Neural cell (in vitro differentiated cells): ENCODE measurements around the gene CAPN2. TPM values are rescaled to one million over a fixed set of nuclear protein-coding genes. Genes with fewer than 3 reads are reported as not detected.

Experiments used
- H2AFZ ChIP-seq: fragments of 200-600, 300-800 bp; sonication (generic), shearing (Covaris generic); 2 replicates; pipeline ENCODE4 v1.6.0; 2014; ENCODE audit warnings: low read depth, mild to moderate bottlenecking, antibody characterized with exemption, low read length, moderate library complexity
- H3F3A ChIP-seq: fragments of 200-600 bp; shearing (Covaris generic); 2 replicates; pipeline ENCODE4 v1.6.1; 2016; ENCODE audit warnings: mild to moderate bottlenecking, moderate library complexity, mixed read lengths, antibody characterized with exemption, low read length; ENCODE audit not compliant: insufficient read depth, poor library complexity, severe bottlenecking
- H3K27ac ChIP-seq: fragments of 200-600, 300-800 bp; sonication (generic), shearing (Covaris generic); 2 replicates; pipeline ENCODE4 v1.5.1; 2014; ENCODE audit warnings: mild to moderate bottlenecking, low read length, moderate library complexity
- H3K27me3 ChIP-seq: fragments of 300-800, 200-600 bp; sonication (generic), shearing (Covaris generic); 2 replicates; pipeline ENCODE4 v1.6.0; 2014; ENCODE audit warnings: mild to moderate bottlenecking, low read depth, low read length, moderate library complexity; ENCODE audit not compliant: insufficient read depth
- H3K36me3 ChIP-seq: fragments of 300-800, 200-600 bp; sonication (generic), shearing (Covaris generic); 2 replicates; pipeline ENCODE4 v1.5.1; 2014; ENCODE audit warnings: mild to moderate bottlenecking, antibody characterized with exemption, low read length, moderate library complexity; ENCODE audit not compliant: insufficient read depth
- H3K4me2 ChIP-seq: fragments of 300-800, 200-600 bp; sonication (generic), shearing (Covaris generic); 2 replicates; pipeline ENCODE4 v1.6.0; 2014; ENCODE audit warnings: mild to moderate bottlenecking, low read length
- H3K4me3 ChIP-seq: fragments of 300-800, 200-600 bp; sonication (generic), shearing (Covaris generic); 2 replicates; pipeline ENCODE4 v1.5.1; 2014; ENCODE audit warnings: mild to moderate bottlenecking, low read length, moderate library complexity
- H3K79me2 ChIP-seq: fragments of 200-600 bp; shearing (Covaris generic); replicated peaks from 2 replicates; pipeline ENCODE4 v1.6.0; 2014; ENCODE audit warnings: mild to moderate bottlenecking, low read length, moderate library complexity; ENCODE audit not compliant: insufficient read depth
- H3K9ac ChIP-seq: fragments of 300-800, 200-600 bp; sonication (generic), shearing (Covaris generic); 2 replicates; pipeline ENCODE4 v1.6.1; 2016; ENCODE audit warnings: mild to moderate bottlenecking, low read length, mixed read lengths
- H3K9me2 ChIP-seq: fragments of 200-600 bp; shearing (Covaris generic); 2 replicates; pipeline ENCODE4 v1.6.1; 2016; ENCODE audit warnings: mild to moderate bottlenecking, low read length, mixed read lengths; ENCODE audit not compliant: insufficient read depth
- H3K9me3 ChIP-seq: fragments of 200-600, 300-800 bp; sonication (generic), shearing (Covaris generic); 2 replicates; pipeline ENCODE4 v1.6.1; 2016; ENCODE audit warnings: mild to moderate bottlenecking, mixed run types, low read length, moderate library complexity, mixed read lengths
- H4K20me1 ChIP-seq: fragments of 200-600 bp; shearing (Covaris generic); 2 replicates; pipeline ENCODE4 v1.6.1; 2016; ENCODE audit warnings: mild to moderate bottlenecking, mixed run types; ENCODE audit not compliant: insufficient read depth
- EP300 ChIP-seq: fragments of 450-650 bp; conservative IDR thresholded peaks from 2 replicates; pipeline ENCODE4 v1.6.1; 2014; ENCODE audit warnings: antibody characterized with exemption, mild to moderate bottlenecking, moderate library complexity; ENCODE audit not compliant: poor library complexity, severe bottlenecking
- EZH2 ChIP-seq: fragments of 200-600, 300-800 bp; shearing (Covaris generic), sonication (generic); IDR thresholded peaks from 2 replicates; pipeline ENCODE4 v1.6.1; 2014; ENCODE audit warnings: antibody characterized with exemption, low read length, borderline replicate concordance, mild to moderate bottlenecking; ENCODE audit not compliant: insufficient read depth, poor library complexity, severe bottlenecking
- MXI1 ChIP-seq: fragments of 450-650 bp; conservative IDR thresholded peaks from 2 replicates; pipeline ENCODE4 v1.6.1; 2014; ENCODE audit warnings: antibody characterized with exemption, mild to moderate bottlenecking; ENCODE audit not compliant: poor library complexity, severe bottlenecking
- POLR2AphosphoS5 ChIP-seq: IDR thresholded peaks from 2 replicates; pipeline ENCODE4 v1.6.1; 2012
- RAD21 ChIP-seq: fragments of 450-650 bp; conservative IDR thresholded peaks from 2 replicates; pipeline ENCODE4 v1.6.1; 2014; ENCODE audit warnings: antibody characterized with exemption, mild to moderate bottlenecking, moderate library complexity
- SMC3 ChIP-seq: fragments of 450-650 bp; conservative IDR thresholded peaks from 2 replicates; pipeline ENCODE4 v1.6.1; 2014; ENCODE audit warnings: antibody characterized with exemption, mild to moderate bottlenecking, moderate library complexity; ENCODE audit not compliant: poor library complexity
- TAF1 ChIP-seq: IDR thresholded peaks from 2 replicates; pipeline ENCODE4 v1.6.1; 2012; ENCODE audit warnings: low read depth
- polyA plus RNA-seq: library from polyadenylated mRNA; depleted of rRNA; stranded (reverse); fragments of >200 nt; gene quantifications from 2 replicates; pipeline ENCODE4 v1.2.3, GENCODE V29; 2014
- TF ChIP-seq, protein P1 (sequence below): IDR thresholded peaks from 2 replicates; pipeline ENCODE4 v1.6.1; 2012; ENCODE audit warnings: borderline replicate concordance
- TF ChIP-seq, protein P2 (sequence below): fragments of 450-650 bp; IDR thresholded peaks from 2 replicates; pipeline ENCODE4 v1.5.1; 2014; ENCODE audit warnings: antibody characterized with exemption, mild to moderate bottlenecking, moderate library complexity; ENCODE audit not compliant: poor library complexity, severe bottlenecking

Gene CAPN2
- polyA plus RNA-seq, 1 donor from 2014 or later, result 58.8 TPM

DNA sequence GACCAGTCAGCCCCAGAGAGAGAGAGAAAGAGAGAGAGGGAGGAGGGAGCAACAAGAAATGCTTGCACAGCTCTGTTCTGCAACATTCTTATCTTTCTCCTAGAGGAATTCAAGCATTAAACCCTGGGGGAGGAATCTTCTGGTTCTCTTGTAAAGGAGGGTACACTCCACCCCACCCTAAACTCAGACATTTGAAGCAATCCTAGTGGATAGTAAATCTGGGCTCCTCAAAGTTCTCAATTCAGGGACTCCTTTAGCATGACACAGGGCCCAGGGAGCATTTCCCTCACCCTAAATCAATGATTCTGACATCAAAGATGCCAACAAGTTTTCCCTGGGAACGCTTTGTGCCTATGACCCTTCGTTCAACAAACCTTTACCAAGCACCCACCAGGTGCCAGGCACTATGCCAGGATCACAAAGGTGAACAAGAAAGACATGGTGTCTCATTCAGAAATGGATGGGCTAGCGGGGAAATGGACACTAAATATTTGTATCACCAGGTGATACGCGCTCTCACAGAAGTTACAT, 11.9 kb upstream of the CAPN2 start:
- H3K9me3 ChIP-seq, result no peaks in the 10 kb centered on the region
- no peak overlapping the region for H3K27ac ChIP-seq
- H3K9me2 ChIP-seq, result no peaks in the 10 kb centered on the region
- no peak overlapping the region for H3K4me3 ChIP-seq
- no peaks in the 10 kb centered on the region for H3K27me3 ChIP-seq
- H4K20me1 ChIP-seq, result no peaks in the 10 kb centered on the region
- H3K79me2 ChIP-seq, result no peaks in the 10 kb centered on the region
- TF ChIP-seq EZH2 (no peak), SMC3 (no peak), EP300 (no peak), RAD21 (no peak), POLR2AphosphoS5 (no peak), MXI1 (no peak), TAF1 (no peak)
- TF ChIP-seq, protein P1, sequence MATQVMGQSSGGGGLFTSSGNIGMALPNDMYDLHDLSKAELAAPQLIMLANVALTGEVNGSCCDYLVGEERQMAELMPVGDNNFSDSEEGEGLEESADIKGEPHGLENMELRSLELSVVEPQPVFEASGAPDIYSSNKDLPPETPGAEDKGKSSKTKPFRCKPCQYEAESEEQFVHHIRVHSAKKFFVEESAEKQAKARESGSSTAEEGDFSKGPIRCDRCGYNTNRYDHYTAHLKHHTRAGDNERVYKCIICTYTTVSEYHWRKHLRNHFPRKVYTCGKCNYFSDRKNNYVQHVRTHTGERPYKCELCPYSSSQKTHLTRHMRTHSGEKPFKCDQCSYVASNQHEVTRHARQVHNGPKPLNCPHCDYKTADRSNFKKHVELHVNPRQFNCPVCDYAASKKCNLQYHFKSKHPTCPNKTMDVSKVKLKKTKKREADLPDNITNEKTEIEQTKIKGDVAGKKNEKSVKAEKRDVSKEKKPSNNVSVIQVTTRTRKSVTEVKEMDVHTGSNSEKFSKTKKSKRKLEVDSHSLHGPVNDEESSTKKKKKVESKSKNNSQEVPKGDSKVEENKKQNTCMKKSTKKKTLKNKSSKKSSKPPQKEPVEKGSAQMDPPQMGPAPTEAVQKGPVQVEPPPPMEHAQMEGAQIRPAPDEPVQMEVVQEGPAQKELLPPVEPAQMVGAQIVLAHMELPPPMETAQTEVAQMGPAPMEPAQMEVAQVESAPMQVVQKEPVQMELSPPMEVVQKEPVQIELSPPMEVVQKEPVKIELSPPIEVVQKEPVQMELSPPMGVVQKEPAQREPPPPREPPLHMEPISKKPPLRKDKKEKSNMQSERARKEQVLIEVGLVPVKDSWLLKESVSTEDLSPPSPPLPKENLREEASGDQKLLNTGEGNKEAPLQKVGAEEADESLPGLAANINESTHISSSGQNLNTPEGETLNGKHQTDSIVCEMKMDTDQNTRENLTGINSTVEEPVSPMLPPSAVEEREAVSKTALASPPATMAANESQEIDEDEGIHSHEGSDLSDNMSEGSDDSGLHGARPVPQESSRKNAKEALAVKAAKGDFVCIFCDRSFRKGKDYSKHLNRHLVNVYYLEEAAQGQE, result no peak
- TF ChIP-seq, protein P2, sequence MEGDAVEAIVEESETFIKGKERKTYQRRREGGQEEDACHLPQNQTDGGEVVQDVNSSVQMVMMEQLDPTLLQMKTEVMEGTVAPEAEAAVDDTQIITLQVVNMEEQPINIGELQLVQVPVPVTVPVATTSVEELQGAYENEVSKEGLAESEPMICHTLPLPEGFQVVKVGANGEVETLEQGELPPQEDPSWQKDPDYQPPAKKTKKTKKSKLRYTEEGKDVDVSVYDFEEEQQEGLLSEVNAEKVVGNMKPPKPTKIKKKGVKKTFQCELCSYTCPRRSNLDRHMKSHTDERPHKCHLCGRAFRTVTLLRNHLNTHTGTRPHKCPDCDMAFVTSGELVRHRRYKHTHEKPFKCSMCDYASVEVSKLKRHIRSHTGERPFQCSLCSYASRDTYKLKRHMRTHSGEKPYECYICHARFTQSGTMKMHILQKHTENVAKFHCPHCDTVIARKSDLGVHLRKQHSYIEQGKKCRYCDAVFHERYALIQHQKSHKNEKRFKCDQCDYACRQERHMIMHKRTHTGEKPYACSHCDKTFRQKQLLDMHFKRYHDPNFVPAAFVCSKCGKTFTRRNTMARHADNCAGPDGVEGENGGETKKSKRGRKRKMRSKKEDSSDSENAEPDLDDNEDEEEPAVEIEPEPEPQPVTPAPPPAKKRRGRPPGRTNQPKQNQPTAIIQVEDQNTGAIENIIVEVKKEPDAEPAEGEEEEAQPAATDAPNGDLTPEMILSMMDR, result no peak
- H2AFZ ChIP-seq, result no peak overlapping the region
- H3K4me2 ChIP-seq, result no peak overlapping the region
- H3F3A ChIP-seq, result no peaks in the 10 kb centered on the region
- no peak overlapping the region for H3K9ac ChIP-seq
- H3K36me3 ChIP-seq, result no peaks in the 10 kb centered on the region

DNA sequence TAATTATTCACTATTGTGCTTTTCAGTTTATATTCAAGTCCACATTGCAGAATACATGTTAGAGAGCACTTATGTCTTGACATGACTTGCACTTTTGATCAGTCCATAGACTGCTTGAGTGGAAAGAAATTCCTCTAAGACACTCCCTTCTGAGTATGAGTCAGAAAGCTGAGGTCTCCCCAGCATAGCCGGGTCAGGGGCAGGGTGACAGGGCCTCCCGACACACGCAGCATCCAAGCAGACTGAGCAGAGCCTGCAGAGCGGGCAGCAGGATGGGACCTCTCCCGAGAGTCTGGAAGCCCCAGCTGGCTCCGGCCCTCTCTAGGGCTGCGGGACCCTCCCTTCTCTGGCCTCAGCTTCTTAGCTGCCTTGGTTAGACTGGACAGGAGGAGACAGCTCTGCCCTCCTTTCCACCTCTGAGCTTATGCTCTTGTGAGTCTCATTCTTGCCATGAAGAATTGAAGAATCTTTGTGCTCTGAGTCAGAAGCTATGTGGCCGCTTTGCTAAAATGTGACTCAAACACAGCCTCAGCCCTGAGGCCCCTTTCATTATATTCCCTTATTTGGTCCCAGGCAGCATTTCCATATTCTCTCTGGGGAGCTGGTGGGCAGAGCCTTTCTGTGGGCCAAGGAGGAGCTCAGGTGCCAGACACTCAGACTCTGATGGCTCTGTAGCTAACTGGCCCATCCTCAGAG, 11.2 kb upstream of the CAPN2 start:
- Histone ChIP-seq H3K27ac (no peak overlapping the region), H4K20me1 (no peaks in the 10 kb centered on the region), H3K36me3 (no peaks in the 10 kb centered on the region), H3K9ac (no peak overlapping the region), H3K9me2 (no peaks in the 10 kb centered on the region), H3K9me3 (no peaks in the 10 kb centered on the region), H3F3A (no peaks in the 10 kb centered on the region), H3K79me2 (no peaks in the 10 kb centered on the region), H3K4me2 (no peak overlapping the region), H3K27me3 (no peaks in the 10 kb centered on the region), H2AFZ (no peak overlapping the region), H3K4me3 (no peak overlapping the region)
- no peak for TF ChIP-seq SMC3
- TF ChIP-seq, protein P2, result no peak
- no peak for TF ChIP-seq EP300
- TF ChIP-seq, protein P1, result no peak
